Mesenchymal stem cell (in vitro differentiated cells and primary cell): Measurements from ENCODE around the gene AHSG.
A peak's percentile ranks its signal among the peaks of the same experiment; 100 is the strongest.

Experiments
- DNase-seq: peaks from one replicate; pipeline ENCODE4 v3.0.0-alpha.2; 2013
- H2AFZ ChIP-seq: one replicate; pipeline ENCODE4 v1.6.1; 2013; ENCODE audit warnings: low read depth, mild to moderate bottlenecking, control low read depth, inconsistent platforms, low read length, moderate library complexity
- H2AK5ac ChIP-seq: 2 replicates; pipeline ENCODE4 v1.6.1; 2013; ENCODE audit warnings: low read length, moderate library complexity, mild to moderate bottlenecking, inconsistent platforms; ENCODE audit not compliant: severe bottlenecking
- H2BK120ac ChIP-seq: one replicate; pipeline ENCODE4 v1.6.1; 2013; ENCODE audit warnings: low read depth, mild to moderate bottlenecking, inconsistent platforms, low read length, moderate library complexity
- H2BK12ac ChIP-seq, 2 experiments: one replicate each; pipeline ENCODE4 v1.6.1; 2013; ENCODE audit warnings: inconsistent platforms in 2 of 2, low read length in 2 of 2, mild to moderate bottlenecking in 2 of 2, moderate library complexity in 2 of 2, control low read depth in 1 of 2
- H2BK15ac ChIP-seq: one replicate; pipeline ENCODE4 v1.6.1; 2013; ENCODE audit warnings: mild to moderate bottlenecking, low read depth, inconsistent platforms; ENCODE audit not compliant: poor library complexity, severe bottlenecking
- H2BK5ac ChIP-seq: 2 replicates; pipeline ENCODE4 v1.6.1; 2013; ENCODE audit warnings: low read depth, mild to moderate bottlenecking, low read length, control low read depth, inconsistent platforms; ENCODE audit not compliant: poor library complexity, severe bottlenecking
- H3K14ac ChIP-seq, 2 experiments: one replicate each; pipeline ENCODE4 v1.6.1; 2013; ENCODE audit warnings: inconsistent platforms in 2 of 2, low read length in 2 of 2, control low read depth in 1 of 2, mild to moderate bottlenecking in 1 of 2, moderate library complexity in 1 of 2
- H3K18ac ChIP-seq, 2 experiments: one replicate each; pipeline ENCODE4 v1.6.1; 2013; ENCODE audit warnings: inconsistent platforms in 2 of 2, low read length in 2 of 2, control low read depth in 1 of 2, low read depth in 1 of 2, mild to moderate bottlenecking in 1 of 2
- H3K23ac ChIP-seq, 2 experiments: one replicate each; pipeline ENCODE4 v1.6.1; 2013; ENCODE audit warnings: inconsistent platforms in 2 of 2, low read length in 2 of 2, mild to moderate bottlenecking in 2 of 2, moderate library complexity in 2 of 2, control low read depth in 1 of 2
- H3K27ac ChIP-seq: 2 replicates; pipeline ENCODE4 v1.5.1; 2013; ENCODE audit warnings: mild to moderate bottlenecking, moderate library complexity, low read length, control low read depth, inconsistent platforms; ENCODE audit not compliant: poor library complexity, severe bottlenecking
- H3K27me3 ChIP-seq, 2 experiments: 2 replicates each; pipeline versions ENCODE4 v1.6.1 to v1.7.0; 2013; ENCODE audit warnings: low read length in 2 of 2, mild to moderate bottlenecking in 2 of 2, moderate library complexity in 2 of 2, control low read depth in 1 of 2, inconsistent platforms in 1 of 2; ENCODE audit not compliant: control insufficient read depth in 1 of 2, insufficient read depth in 1 of 2
- H3K36me3 ChIP-seq, 2 experiments: 2 replicates each; pipeline versions ENCODE4 v1.6.1 to v1.7.0; 2013; ENCODE audit warnings: low read length in 2 of 2, control low read depth in 1 of 2, inconsistent platforms in 1 of 2, low read depth in 1 of 2, mild to moderate bottlenecking in 1 of 2; ENCODE audit not compliant: insufficient read depth in 2 of 2, control insufficient read depth in 1 of 2
- H3K4ac ChIP-seq, 2 experiments: one replicate each; pipeline ENCODE4 v1.6.1; 2013; ENCODE audit warnings: inconsistent platforms in 2 of 2, low read length in 2 of 2, mild to moderate bottlenecking in 2 of 2, moderate library complexity in 2 of 2, control low read depth in 1 of 2, low read depth in 1 of 2
- H3K4me1 ChIP-seq: 2 replicates; pipeline ENCODE4 v1.6.1; 2013; ENCODE audit warnings: low read depth, low read length, control low read depth; ENCODE audit not compliant: control insufficient read depth, insufficient read depth
- H3K4me2 ChIP-seq: 2 replicates; pipeline ENCODE4 v1.6.1; 2013; ENCODE audit warnings: low read length, mild to moderate bottlenecking, inconsistent platforms; ENCODE audit not compliant: poor library complexity, severe bottlenecking
- H3K4me3 ChIP-seq, 2 experiments: 2 replicates each; pipeline versions ENCODE4 v1.5.1 to v1.7.0; 2013; ENCODE audit warnings: low read length in 2 of 2, mild to moderate bottlenecking in 2 of 2, control low read depth in 1 of 2, low read depth in 1 of 2; ENCODE audit not compliant: insufficient read depth in 1 of 2
- H3K79me1 ChIP-seq: replicated peaks from 2 replicates; pipeline ENCODE4 v1.6.1; 2013; ENCODE audit warnings: mild to moderate bottlenecking, control low read depth, low read length, inconsistent platforms; ENCODE audit not compliant: poor library complexity, severe bottlenecking
- H3K9ac ChIP-seq: 2 replicates; pipeline ENCODE4 v1.7.0; 2013; ENCODE audit warnings: mild to moderate bottlenecking, low read length, moderate library complexity
- H3K9me3 ChIP-seq: 2 replicates; pipeline ENCODE4 v1.7.0; 2013; ENCODE audit warnings: mild to moderate bottlenecking, low read length; ENCODE audit not compliant: control insufficient read depth
- H4K8ac ChIP-seq: one replicate; pipeline ENCODE4 v1.6.1; 2013; ENCODE audit warnings: inconsistent platforms, mild to moderate bottlenecking, low read length, moderate library complexity
- H4K91ac ChIP-seq: one replicate; pipeline ENCODE4 v1.6.1; 2013; ENCODE audit warnings: mild to moderate bottlenecking, low read length, inconsistent platforms
- WGBS: methylation state at CpG from one replicate; pipeline ENCODE4 v1.1.7; 2013; ENCODE audit warnings: mixed read lengths; 5-methylcytosine and 5-hydroxymethylcytosine counted together

Gene AHSG

DNA sequence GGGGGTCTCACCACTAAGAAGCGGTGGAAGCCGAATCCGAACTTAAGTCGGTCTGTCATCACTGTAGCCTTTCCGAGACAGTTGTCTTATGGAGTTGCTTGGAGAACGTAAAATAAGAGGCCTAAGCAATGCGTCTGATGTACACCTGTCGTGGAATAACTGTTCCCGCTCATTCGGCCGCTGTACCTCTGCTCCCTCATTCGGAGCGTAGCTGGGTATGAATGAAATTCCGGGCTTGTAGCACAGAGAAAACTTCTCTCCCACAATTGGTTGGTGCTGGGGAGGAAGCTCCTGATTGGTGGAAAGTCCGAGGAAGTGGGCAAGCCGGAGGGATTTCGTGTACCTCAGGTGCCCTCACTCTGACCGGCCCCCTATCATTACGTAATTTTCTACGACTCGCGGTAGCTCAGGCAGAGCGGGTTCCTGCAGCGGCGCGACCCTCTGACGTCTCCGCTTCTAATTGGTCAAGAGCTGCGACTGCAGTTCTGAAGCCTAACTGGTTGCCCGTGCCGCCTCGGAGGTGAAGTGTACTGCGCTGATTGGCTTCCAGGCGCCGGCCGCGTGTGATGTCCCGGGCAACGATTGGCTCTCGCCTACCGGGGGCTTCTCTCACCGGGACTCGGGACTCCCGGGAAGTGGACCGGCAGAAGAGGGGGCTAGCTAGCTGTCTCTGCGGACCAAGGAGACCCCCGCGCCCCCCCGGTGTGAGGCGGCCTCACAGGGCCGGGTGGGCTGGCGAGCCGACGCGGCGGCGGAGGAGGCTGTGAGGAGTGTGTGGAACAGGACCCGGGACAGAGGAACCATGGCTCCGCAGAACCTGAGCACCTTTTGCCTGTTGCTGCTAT lies 42.5 kb upstream of the AHSG start, which contains the start of gene DNAJB11:
Gene DNAJB11 (plus strand): TSS at position 625 of the 845 bp plus-strand sequence. CDS start 178 bp downstream, at position 803.
- peaks cover 26% of the 10 kb centered on the region for H3K79me1 ChIP-seq
- peaks cover 3 to 33% of the 10 kb centered on the region in 2 experiments for H3K36me3 ChIP-seq
- H3K9me3 ChIP-seq, result no peaks in the 10 kb centered on the region
- H3K14ac ChIP-seq, result peak within 1 kb of the TSS in 1 of 2 experiments; percentile 44
- peak within 1 kb of the TSS; percentile 100 for H2AFZ ChIP-seq
- peak within 1 kb of the TSS; percentile 92 for H4K8ac ChIP-seq
- H2BK120ac ChIP-seq, result no peak within 1 kb of the TSS
- DNase-seq, result peak; percentile 100
- peak within 1 kb of the TSS; percentile 94 for H3K4me2 ChIP-seq
- peak within 1 kb of the TSS; percentile 25 for H2BK5ac ChIP-seq
- H3K4me1 ChIP-seq, result peaks cover 11% of the 10 kb centered on the region
- H3K27ac ChIP-seq, result no peak within 1 kb of the TSS
- under 1% methylated on average over 59 of the region's 59 CpGs for WGBS
- peak within 1 kb of the TSS in 1 of 2 experiments; percentile 98 for H3K18ac ChIP-seq
- peak within 1 kb of the TSS; percentile 95 for H3K9ac ChIP-seq
- no peak within 1 kb of the TSS for H2AK5ac ChIP-seq
- no peak within 1 kb of the TSS for H3K23ac ChIP-seq
- peak within 1 kb of the TSS; percentile 87 for H4K91ac ChIP-seq
- peak within 1 kb of the TSS in 1 of 2 experiments; percentile 80 for H3K4ac ChIP-seq
- peak within 1 kb of the TSS; percentile 88 to 99 for H3K4me3 ChIP-seq
- H2BK15ac ChIP-seq, result no peak within 1 kb of the TSS
- H3K27me3 ChIP-seq, result no peaks in the 10 kb centered on the region
- H2BK12ac ChIP-seq, result peak within 1 kb of the TSS in 1 of 2 experiments; percentile 90

GRCh38 chr3:186570941-186571643 lies 41.8 kb upstream of the AHSG start:
- Histone ChIP-seq H2AFZ (peak overlapping the region; percentile 100), H2BK5ac (peak overlapping the region; percentile 5), H3K36me3 (peaks cover 3 to 40% of the 10 kb centered on the region in 2 experiments), H4K8ac (peak overlapping the region; percentile 92), H3K79me1 (peaks cover 27% of the 10 kb centered on the region), H3K4me1 (peaks cover 9% of the 10 kb centered on the region), H2BK15ac (no peak overlapping the region), H2AK5ac (no peak overlapping the region), H3K23ac (no peak overlapping the region), H3K27ac (no peak overlapping the region), H3K4ac (peak overlapping the region in 1 of 2 experiments; percentile 80), H2BK120ac (no peak overlapping the region), H3K14ac (peak overlapping the region in 1 of 2 experiments; percentile 44), H4K91ac (no peak overlapping the region), H3K9me3 (no peaks in the 10 kb centered on the region), H3K18ac (peak overlapping the region in 1 of 2 experiments; percentile 98), H3K4me2 (peak overlapping the region; percentile 89), H2BK12ac (peak overlapping the region in 1 of 2 experiments; percentile 90), H3K9ac (peak overlapping the region; percentile 95), H3K27me3 (no peaks in the 10 kb centered on the region), H3K4me3 (peak overlapping the region; percentile 88 to 99)
- no peak for DNase-seq
- WGBS, result 18% methylated on average over 18 of the region's 21 CpGs

DNA sequence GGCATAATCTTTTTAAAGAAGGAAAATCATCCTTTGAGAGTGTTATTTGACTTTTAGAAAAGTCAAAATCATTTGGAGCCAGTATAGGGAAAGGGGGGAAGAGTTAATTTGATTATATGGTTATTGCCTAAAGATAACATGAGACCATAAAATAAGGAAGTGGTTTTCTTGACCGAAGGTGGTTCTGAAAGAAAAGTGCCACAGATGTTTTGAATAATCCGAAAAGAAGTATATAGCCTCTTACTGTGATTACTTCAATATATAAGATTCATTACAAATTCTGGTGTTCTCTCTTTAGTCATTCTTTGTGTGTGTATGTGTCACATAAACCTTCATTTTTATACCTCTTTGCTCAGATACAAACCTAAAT lies 41.2 kb upstream of the AHSG start:
- Histone ChIP-seq H3K23ac (no peak overlapping the region), H2BK120ac (no peak overlapping the region), H3K79me1 (peaks cover 29% of the 10 kb centered on the region), H2BK5ac (no peak overlapping the region), H3K4ac (no peak overlapping the region), H3K14ac (no peak overlapping the region), H3K9me3 (no peaks in the 10 kb centered on the region), H3K36me3 (peaks cover 3 to 46% of the 10 kb centered on the region in 2 experiments), H3K4me2 (no peak overlapping the region), H2AK5ac (no peak overlapping the region), H2BK12ac (no peak overlapping the region), H3K4me1 (peaks cover 8% of the 10 kb centered on the region), H4K91ac (no peak overlapping the region), H3K9ac (peak overlapping the region; percentile 95), H3K27ac (no peak overlapping the region), H3K18ac (no peak overlapping the region), H4K8ac (no peak overlapping the region), H2AFZ (no peak overlapping the region), H3K27me3 (no peaks in the 10 kb centered on the region), H2BK15ac (no peak overlapping the region), H3K4me3 (peak overlapping the region in 1 of 2 experiments; percentile 88)
- DNase-seq, result no peak
- no CpG with 5 or more reads among the region's 2 CpGs for WGBS

- Histone ChIP-seq H3K4me3 (no peak overlapping the region), H2AK5ac (no peak overlapping the region), H3K36me3 (peaks cover 6 to 98% of the 10 kb centered on the region in 2 experiments), H3K18ac (no peak overlapping the region), H2BK5ac (no peak overlapping the region), H3K23ac (no peak overlapping the region), H4K8ac (no peak overlapping the region), H3K4ac (no peak overlapping the region), H3K4me1 (no peaks in the 10 kb centered on the region), H4K91ac (no peak overlapping the region), H3K9me3 (no peaks in the 10 kb centered on the region), H3K9ac (no peak overlapping the region), H2AFZ (no peak overlapping the region), H3K14ac (no peak overlapping the region), H3K79me1 (peaks cover 17% of the 10 kb centered on the region), H3K27me3 (no peaks in the 10 kb centered on the region), H2BK12ac (no peak overlapping the region), H3K4me2 (no peak overlapping the region), H2BK120ac (no peak overlapping the region), H2BK15ac (no peak overlapping the region), H3K27ac (no peak overlapping the region)
- WGBS, result 90% methylated on average over 2 of the region's 2 CpGs
- DNase-seq, result no peak
Observed at GRCh38 chr3:186577521-186577920, 35.3 kb upstream of the AHSG start.
